Lower leg skin (tissue), 3 donors: ENCODE data around the gene PLS1.

Source experiments
- POLR2A ChIP-seq, 2 donors: fragments of 450-650 bp; IDR thresholded peaks; one replicate each; pipeline ENCODE4 v1.6.1; 2016 to 2017; ENCODE audit warnings: antibody characterized with exemption in 2 of 2, mild to moderate bottlenecking in 1 of 2, moderate library complexity in 1 of 2
- TF ChIP-seq, protein P1 (sequence below), 3 donors: fragments of 450-650 bp; IDR thresholded peaks; one replicate each; pipeline ENCODE4 v1.5.1; 2016; ENCODE audit warnings: antibody characterized with exemption in 3 of 3, mild to moderate bottlenecking in 3 of 3, moderate library complexity in 2 of 3

DNA sequence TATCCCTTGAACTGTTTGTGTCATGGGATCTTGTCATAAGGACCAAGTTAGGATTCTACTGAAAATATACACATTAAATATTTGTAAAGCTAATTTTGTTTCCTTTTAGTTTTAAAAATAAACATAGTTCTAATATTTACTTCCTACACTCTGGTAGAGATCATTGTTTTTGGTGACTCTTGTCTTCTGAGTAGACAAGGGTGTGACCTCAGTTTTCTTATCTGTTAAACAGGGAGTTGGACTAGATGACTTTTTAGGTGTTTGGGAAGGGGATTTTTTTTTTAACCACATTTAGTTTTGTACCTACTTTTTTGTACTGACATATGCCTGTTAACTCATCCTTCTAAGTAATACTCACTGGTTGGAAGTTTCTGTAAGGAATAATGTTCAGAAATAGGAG lies 30.8 kb downstream of the PLS1 start:
- TF ChIP-seq, protein P1, sequence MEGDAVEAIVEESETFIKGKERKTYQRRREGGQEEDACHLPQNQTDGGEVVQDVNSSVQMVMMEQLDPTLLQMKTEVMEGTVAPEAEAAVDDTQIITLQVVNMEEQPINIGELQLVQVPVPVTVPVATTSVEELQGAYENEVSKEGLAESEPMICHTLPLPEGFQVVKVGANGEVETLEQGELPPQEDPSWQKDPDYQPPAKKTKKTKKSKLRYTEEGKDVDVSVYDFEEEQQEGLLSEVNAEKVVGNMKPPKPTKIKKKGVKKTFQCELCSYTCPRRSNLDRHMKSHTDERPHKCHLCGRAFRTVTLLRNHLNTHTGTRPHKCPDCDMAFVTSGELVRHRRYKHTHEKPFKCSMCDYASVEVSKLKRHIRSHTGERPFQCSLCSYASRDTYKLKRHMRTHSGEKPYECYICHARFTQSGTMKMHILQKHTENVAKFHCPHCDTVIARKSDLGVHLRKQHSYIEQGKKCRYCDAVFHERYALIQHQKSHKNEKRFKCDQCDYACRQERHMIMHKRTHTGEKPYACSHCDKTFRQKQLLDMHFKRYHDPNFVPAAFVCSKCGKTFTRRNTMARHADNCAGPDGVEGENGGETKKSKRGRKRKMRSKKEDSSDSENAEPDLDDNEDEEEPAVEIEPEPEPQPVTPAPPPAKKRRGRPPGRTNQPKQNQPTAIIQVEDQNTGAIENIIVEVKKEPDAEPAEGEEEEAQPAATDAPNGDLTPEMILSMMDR (IDR thresholded peaks at IDR 0.05), result no peak
- TF ChIP-seq POLR2A (IDR thresholded peaks at IDR 0.05), result no peak
